SH-SY5Y (cell line): ENCODE data around the gene RSPH1.

Source experiments
- GATA2 ChIP-seq: IDR thresholded peaks from 2 replicates; pipeline ENCODE4 v1.6.1; 2011; ENCODE audit warnings: mild to moderate bottlenecking, low read depth, low read length
- GATA3 ChIP-seq: IDR thresholded peaks from 2 replicates; pipeline ENCODE4 v1.6.1; 2011; ENCODE audit warnings: low read depth, mild to moderate bottlenecking, low read length, moderate library complexity

DNA sequence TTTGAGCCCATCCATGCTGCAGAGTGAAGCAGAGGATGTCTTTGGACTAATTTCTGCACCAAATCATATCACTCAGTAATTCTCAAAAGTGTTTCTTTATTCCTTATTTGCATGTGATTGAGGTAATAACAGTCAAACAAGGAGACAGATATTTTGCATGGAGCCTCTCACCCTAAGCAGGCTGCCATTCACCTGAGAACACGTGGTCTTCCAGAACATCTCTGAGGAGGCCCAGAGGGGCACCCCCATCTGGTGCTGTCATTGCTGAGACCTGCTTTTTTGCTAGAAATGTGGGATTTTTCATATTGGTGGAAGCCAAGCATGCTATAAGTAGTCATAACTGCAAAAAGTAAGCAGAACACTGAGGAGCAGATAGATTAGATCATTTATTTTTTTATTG lies 25.4 kb upstream of the RSPH1 start:
- TF ChIP-seq GATA2 = no peak
- TF ChIP-seq GATA3 = no peak
